ENCODE measurements around the gene STRIP2. TPM values are rescaled to one million over a fixed set of nuclear protein-coding genes. Genes with fewer than 3 reads are reported as not detected.

Gene STRIP2
- total and polyA plus RNA-seq, 9 of the 15 experiments (the other 6 are each of a cell fraction or from before 2014, with no cell fraction given): 10.1 to 81.8 (median 42.3) TPM

GRCh38 chr7:129489491-129489890, 55.3 kb downstream of the STRIP2 start (continued):
- peak; percentile 66; the same call in 1 of the 2 replicates for TF ChIP-seq MEF2D (tag; conservative IDR thresholded peaks at IDR 0.05; ENCODE audit: low read depth)
- 0 out of 2 replicates have a peak, but pooled peaks have one; percentile 34 for TF ChIP-seq SMAD3 (CRISPR knock-in tag; conservative IDR thresholded peaks at IDR 0.05)
- peak; percentile 82 for TF ChIP-seq DMBX1 (CRISPR knock-in tag; IDR thresholded peaks at IDR 0.05; ENCODE audit: borderline replicate concordance)
- TF ChIP-seq PTTG1 (tag; IDR thresholded peaks at IDR 0.05; ENCODE audit: low read depth): peak; percentile 80
- TF ChIP-seq U2AF2 (optimal IDR thresholded peaks at IDR 0.05; ENCODE audit: low read depth, low read length): no peak
- TF ChIP-seq, protein P1, sequence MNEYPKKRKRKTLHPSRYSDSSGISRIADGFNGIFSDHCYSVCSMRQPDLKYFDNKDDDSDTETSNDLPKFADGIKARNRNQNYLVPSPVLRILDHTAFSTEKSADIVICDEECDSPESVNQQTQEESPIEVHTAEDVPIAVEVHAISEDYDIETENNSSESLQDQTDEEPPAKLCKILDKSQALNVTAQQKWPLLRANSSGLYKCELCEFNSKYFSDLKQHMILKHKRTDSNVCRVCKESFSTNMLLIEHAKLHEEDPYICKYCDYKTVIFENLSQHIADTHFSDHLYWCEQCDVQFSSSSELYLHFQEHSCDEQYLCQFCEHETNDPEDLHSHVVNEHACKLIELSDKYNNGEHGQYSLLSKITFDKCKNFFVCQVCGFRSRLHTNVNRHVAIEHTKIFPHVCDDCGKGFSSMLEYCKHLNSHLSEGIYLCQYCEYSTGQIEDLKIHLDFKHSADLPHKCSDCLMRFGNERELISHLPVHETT (CRISPR knock-in tag; conservative IDR thresholded peaks at IDR 0.05 in 1 of 2, IDR thresholded peaks at IDR 0.05 in 1 of 2): peak in 1 of 2 experiments; percentile 61; a peak in 1 of 4 replicates
- TF ChIP-seq ESRRB (CRISPR knock-in tag; IDR thresholded peaks at IDR 0.05; ENCODE audit: borderline replicate concordance): no peak
- no peak for TF ChIP-seq XRCC5 (IDR thresholded peaks at IDR 0.05; ENCODE audit: low read depth, low read length)
- TF ChIP-seq ZNF41 (CRISPR knock-in tag; conservative IDR thresholded peaks at IDR 0.05): peak; percentile 17; the same call in 1 of the 2 replicates
- no peak for TF ChIP-seq TRIM24 (IDR thresholded peaks at IDR 0.05)
- TF ChIP-seq IRF9 (tag; IDR thresholded peaks at IDR 0.05): peak; percentile 56; the same call in 1 of the 2 replicates
- TF ChIP-seq NR2C1 (IDR thresholded peaks at IDR 0.05): no peak
- peak; percentile 49; the same call in 1 of the 2 replicates for TF ChIP-seq NR2C1 (tag; IDR thresholded peaks at IDR 0.05)
- TF ChIP-seq ZBTB17 (CRISPR knock-in tag; IDR thresholded peaks at IDR 0.05): 0 out of 2 replicates have a peak, but pooled peaks have one; percentile 37
- TF ChIP-seq KLF1 (tag; IDR thresholded peaks at IDR 0.05): 0 out of 2 replicates have a peak, but pooled peaks have one; percentile 13
- TF ChIP-seq HNRNPLL (IDR thresholded peaks at IDR 0.05; ENCODE audit: low read depth, low read length, poor library complexity, severe bottlenecking): no peak
- no peak for TF ChIP-seq EHMT2 (IDR thresholded peaks at IDR 0.05)
- 0 out of 2 replicates have a peak, but pooled peaks have one; percentile 51 for TF ChIP-seq KLF6 (CRISPR knock-in tag; IDR thresholded peaks at IDR 0.05; ENCODE audit: borderline replicate concordance)
- TF ChIP-seq, protein P2, sequence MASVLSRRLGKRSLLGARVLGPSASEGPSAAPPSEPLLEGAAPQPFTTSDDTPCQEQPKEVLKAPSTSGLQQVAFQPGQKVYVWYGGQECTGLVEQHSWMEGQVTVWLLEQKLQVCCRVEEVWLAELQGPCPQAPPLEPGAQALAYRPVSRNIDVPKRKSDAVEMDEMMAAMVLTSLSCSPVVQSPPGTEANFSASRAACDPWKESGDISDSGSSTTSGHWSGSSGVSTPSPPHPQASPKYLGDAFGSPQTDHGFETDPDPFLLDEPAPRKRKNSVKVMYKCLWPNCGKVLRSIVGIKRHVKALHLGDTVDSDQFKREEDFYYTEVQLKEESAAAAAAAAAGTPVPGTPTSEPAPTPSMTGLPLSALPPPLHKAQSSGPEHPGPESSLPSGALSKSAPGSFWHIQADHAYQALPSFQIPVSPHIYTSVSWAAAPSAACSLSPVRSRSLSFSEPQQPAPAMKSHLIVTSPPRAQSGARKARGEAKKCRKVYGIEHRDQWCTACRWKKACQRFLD (CRISPR knock-in tag; IDR thresholded peaks at IDR 0.05): 0 out of 2 replicates have a peak, but pooled peaks have one; percentile 51
- TF ChIP-seq, protein P3, sequence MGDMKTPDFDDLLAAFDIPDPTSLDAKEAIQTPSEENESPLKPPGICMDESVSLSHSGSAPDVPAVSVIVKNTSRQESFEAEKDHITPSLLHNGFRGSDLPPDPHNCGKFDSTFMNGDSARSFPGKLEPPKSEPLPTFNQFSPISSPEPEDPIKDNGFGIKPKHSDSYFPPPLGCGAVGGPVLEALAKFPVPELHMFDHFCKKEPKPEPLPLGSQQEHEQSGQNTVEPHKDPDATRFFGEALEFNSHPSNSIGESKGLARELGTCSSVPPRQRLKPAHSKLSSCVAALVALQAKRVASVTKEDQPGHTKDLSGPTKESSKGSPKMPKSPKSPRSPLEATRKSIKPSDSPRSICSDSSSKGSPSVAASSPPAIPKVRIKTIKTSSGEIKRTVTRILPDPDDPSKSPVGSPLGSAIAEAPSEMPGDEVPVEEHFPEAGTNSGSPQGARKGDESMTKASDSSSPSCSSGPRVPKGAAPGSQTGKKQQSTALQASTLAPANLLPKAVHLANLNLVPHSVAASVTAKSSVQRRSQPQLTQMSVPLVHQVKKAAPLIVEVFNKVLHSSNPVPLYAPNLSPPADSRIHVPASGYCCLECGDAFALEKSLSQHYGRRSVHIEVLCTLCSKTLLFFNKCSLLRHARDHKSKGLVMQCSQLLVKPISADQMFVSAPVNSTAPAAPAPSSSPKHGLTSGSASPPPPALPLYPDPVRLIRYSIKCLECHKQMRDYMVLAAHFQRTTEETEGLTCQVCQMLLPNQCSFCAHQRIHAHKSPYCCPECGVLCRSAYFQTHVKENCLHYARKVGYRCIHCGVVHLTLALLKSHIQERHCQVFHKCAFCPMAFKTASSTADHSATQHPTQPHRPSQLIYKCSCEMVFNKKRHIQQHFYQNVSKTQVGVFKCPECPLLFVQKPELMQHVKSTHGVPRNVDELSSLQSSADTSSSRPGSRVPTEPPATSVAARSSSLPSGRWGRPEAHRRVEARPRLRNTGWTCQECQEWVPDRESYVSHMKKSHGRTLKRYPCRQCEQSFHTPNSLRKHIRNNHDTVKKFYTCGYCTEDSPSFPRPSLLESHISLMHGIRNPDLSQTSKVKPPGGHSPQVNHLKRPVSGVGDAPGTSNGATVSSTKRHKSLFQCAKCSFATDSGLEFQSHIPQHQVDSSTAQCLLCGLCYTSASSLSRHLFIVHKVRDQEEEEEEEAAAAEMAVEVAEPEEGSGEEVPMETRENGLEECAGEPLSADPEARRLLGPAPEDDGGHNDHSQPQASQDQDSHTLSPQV (IDR thresholded peaks at IDR 0.05): peak; percentile 92
- no peak for TF ChIP-seq ZNF551 (CRISPR knock-in tag; IDR thresholded peaks at IDR 0.05)

Data from K562 (cell line).